ENCODE results near the gene RNH1.

The RNH1 gene

DNA sequence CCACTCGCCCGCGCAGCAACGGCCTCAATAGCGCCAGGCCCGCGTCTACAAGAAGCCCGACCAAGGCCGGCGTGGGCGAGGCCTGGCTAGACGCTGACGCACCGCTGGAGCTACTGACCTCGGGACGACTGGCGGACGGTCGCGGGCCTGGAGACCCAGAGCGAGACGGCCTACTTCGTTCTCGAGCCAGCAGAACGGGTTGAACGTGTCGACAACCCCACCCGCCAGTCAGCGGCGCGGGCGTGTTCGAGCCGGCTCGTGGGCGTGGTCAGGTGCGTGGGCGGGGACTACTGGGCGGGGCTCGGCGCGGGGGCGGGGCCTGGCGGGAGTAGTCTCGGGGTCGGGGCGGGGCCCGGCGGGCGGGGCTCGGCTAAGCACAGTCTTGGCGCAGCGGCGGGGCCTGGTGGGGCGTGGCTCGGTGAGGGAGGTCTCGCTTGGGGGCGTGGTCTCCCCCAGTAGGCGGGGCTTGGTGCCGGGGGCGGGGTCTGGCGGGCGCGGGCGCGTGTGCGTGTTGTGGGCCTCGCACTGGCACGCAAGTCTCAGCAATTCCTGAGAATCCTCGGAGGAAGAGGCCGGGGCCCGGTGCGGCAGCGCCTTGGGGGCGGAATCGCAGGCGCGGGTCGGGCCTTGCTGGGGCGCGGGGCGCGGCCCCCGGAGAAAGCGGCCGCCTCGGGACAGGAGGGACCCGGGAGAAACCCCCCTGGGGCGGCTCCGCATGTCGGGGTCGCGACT is at the start of gene RNH1:
Gene RNH1 (minus strand): TSS at position 248 of the 732 bp plus-strand sequence. CDS start 5,080 bp downstream, outside the sequence.
- peak; percentile 94 for DNase-seq (ENCODE audit: extremely low read depth, low read depth)
- TF ChIP-seq, protein P1, sequence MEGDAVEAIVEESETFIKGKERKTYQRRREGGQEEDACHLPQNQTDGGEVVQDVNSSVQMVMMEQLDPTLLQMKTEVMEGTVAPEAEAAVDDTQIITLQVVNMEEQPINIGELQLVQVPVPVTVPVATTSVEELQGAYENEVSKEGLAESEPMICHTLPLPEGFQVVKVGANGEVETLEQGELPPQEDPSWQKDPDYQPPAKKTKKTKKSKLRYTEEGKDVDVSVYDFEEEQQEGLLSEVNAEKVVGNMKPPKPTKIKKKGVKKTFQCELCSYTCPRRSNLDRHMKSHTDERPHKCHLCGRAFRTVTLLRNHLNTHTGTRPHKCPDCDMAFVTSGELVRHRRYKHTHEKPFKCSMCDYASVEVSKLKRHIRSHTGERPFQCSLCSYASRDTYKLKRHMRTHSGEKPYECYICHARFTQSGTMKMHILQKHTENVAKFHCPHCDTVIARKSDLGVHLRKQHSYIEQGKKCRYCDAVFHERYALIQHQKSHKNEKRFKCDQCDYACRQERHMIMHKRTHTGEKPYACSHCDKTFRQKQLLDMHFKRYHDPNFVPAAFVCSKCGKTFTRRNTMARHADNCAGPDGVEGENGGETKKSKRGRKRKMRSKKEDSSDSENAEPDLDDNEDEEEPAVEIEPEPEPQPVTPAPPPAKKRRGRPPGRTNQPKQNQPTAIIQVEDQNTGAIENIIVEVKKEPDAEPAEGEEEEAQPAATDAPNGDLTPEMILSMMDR (IDR thresholded peaks at IDR 0.05; ENCODE audit: low read depth, low read length), result no peak

DNA sequence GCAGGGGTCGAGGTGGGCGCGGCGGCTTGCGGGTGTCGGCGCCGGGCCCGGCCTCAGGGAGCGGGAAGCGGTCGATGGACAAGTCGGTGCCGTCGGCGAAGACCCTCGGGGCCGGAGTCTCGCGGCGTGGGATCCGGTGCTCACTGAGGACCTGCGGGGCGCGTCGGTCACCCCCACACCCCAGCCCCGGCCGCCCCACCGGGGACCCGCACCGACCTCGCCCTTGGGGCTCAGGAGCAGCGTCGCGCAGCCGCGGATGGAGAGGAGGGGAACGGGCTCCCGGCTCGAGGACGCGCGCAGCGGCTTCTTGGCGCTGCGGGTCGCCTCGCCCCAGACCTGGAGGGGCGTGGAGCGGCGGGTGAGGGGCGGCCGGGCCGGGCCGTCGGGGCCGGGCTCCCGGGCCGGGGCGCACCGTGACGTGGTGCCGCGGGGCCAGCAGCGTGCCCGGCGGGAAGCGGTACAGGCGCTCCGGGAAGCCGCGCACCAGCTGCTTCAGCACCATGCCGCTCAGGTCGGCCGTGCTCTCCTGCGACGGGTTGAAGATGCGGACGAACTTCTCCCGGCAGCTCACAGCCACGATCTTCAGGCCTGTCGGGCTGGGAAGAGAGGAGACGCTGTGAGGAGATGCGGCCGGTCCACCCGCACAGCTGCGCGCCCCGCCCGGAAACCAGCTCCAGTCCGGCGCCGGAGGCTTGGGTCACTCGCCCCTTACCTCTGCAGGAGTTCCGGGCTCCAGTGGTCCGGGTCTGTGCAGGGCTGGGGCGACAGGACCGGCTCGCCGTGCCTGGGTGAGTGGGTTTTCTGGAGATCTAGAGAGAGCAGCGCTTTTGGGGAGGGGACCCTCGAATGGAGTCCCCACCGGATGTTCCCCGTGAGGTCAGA is 49.0 kb upstream of the RNH1 start:
- no peak for DNase-seq (ENCODE audit: extremely low read depth, low read depth)
- TF ChIP-seq, protein P1 (IDR thresholded peaks at IDR 0.05; ENCODE audit: low read depth, low read length), result no peak

DNA sequence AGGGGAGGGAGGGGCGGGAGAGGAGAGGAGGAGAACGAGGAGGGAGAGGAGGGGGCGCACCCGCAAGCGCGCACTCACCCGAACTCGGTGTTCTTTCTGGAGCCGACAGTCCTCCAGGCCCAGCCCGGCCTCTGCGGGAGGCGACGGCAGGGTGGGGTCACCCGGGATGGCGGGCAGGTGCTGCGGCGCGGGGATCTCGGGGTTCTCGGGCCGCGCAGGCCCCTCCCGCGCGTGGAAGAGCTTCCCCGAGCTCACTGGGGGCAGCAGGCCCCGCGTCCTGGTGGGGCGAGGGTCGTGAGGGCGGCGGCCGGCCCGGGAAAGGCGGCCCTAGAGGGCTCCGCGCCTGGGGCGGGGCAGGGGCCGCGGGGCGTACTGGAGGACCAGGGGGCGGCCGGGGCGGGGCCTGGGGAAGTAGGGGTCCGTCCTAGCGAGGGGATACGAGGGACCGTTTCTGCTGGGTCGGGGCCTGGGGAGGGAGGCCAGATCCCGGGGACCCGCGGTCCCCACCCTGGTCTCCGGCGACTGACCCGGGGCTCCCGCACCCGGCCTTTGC is 48.3 kb upstream of the RNH1 start:
- DNase-seq (ENCODE audit: extremely low read depth, low read depth), result no peak
- TF ChIP-seq, protein P1 (IDR thresholded peaks at IDR 0.05; ENCODE audit: low read depth, low read length), result no peak

DNA sequence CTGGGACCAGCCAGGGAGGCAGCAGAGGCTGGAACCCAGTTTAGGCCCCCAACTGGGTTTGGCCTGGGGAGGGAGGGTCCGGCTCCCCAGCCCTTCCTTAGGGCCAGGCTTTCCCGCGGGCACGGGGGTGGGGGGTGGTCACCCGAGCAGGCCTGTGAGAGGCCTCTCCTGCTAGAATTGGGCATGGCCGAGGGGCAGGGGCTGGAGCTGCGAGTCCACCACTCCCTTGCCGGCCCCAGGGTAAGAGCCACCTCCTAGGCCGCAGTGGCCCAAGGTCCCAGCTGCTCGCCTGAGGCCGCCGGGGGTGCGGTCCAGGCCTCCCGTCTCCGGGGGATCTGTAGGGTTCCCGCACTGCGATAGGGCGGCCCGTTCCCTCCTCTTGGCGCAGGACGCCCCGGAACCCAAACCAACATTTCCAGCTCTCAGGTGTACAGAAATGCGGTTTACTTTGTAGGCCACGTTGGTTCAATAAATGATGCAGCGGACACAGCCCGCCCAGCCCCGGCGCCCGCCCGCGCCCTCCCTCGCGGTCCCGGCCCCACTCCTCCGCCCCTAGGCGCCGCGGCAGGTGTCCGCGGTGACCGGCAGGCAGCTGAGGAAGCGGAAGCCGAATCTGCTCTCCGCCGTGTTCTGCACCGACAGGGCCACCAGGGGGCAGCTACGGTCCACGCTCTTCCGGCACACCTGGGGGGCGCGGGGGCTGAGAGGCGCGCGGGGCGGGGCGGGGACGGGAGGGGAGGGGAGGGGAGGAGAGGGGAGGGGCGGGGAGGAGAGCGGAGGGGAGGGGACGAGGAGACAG is 47.6 kb upstream of the RNH1 start:
- TF ChIP-seq, protein P1 (IDR thresholded peaks at IDR 0.05; ENCODE audit: low read depth, low read length), result peak; percentile 50
- DNase-seq (ENCODE audit: extremely low read depth, low read depth), result no peak

DNA sequence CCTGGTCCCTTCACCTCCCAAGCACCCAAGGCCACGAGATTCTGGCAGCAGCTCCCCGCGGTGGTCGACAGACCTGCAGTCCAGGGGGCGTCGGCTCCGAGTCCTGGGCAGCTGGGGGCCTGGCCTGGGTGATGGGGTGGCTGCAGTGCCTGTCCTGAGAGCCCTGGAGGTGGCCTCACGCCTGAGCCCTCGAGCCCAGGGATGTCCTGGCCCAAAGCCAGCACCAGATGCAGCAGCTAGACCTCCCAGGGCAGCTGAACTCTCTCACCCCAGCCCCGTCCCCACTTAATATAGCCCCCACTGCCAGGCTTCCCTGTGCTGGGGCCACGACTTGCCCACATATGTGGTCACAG is 46.9 kb upstream of the RNH1 start:
- TF ChIP-seq, protein P1 (IDR thresholded peaks at IDR 0.05; ENCODE audit: low read depth, low read length), result no peak
- no peak for DNase-seq (ENCODE audit: extremely low read depth, low read depth)

DNA sequence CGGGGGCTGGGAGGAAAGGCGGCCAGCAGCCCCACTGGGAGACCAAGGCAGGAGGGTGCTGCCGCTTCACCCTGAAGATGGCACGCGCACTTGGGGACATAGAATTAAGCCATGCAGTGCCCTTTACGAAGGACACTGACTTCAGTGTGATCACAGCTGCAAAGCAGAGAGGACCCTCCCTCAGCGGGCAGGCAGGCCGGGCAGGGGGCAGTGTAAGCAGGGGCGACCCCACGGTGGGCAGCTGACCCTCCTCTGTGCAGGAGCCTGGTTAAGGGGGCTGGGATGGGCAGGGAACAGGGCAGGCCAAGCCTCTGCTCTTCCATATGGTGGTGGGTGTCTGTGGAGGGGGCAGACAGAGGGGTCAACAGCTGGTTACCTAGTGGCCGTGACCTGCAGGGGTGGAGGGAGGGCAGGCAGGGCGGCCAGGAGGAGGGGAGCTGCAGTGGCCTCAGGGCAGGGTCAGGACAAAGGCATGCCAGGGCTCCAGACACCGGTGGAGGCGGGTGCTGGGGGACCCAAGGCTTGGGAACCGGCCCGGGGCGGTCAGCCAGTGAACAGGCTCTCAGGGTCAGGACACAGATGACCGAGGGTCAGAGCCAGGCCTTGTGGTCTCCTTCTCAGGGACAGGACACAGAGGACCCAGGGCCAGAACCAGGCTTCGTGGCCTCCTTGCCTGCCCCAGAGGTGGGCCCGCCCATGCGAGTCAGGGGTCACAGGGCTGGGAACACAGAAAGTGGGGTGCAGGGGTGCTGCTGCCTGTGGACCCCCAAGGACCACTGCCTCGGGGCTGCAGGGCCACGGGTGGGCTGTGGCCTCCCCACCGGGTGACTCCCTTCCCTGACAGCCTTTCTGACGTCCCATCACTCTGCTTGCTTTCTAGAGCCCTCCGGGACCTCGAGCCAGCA is 46.3 kb upstream of the RNH1 start:
- no peak for DNase-seq (ENCODE audit: extremely low read depth, low read depth)
- TF ChIP-seq, protein P1 (IDR thresholded peaks at IDR 0.05; ENCODE audit: low read depth, low read length), result no peak
